Keratinocyte (primary cell): ENCODE data around the gene CGB5. TPM values are rescaled to one million over a fixed set of nuclear protein-coding genes. Genes with fewer than 3 reads are reported as not detected.
"Not testable (repeated sequence)": the region's sequence is repeated elsewhere in the genome, so short reads cannot be mapped to it uniquely, and the experiment has no call there.

ENCODE experiments used
- DNase-seq: peaks from one replicate; pipeline ENCODE4 v3.0.0-alpha.2; 2011; ENCODE audit warnings: low read depth, missing footprints, low spot score
- FAIRE-seq: peaks from 2 replicates; lab custom pipeline; 2011; peaks lifted over from hg19 to GRCh38; lab: Jason Lieb, UNC
- H2AFZ ChIP-seq: 2 replicates; pipeline ENCODE4 v1.6.0; 2012; ENCODE audit warnings: low read length, control low read depth, inconsistent platforms; ENCODE audit not compliant: control insufficient read depth
- H3K27ac ChIP-seq: 2 replicates; pipeline ENCODE4 v1.5.1; 2011; ENCODE audit warnings: low read length; ENCODE audit not compliant: control insufficient read depth, insufficient read depth
- H3K27me3 ChIP-seq: 3 replicates; pipeline ENCODE4 v1.6.0; 2011; ENCODE audit warnings: low read length; ENCODE audit not compliant: control insufficient read depth, insufficient read depth; ENCODE audit errors: extremely low read depth
- H3K36me3 ChIP-seq, 2 experiments: 2 replicates in 1 of 2; 3 replicates in 1 of 2; pipeline ENCODE4 v1.5.1; 2011; ENCODE audit warnings: low read length in 2 of 2, mild to moderate bottlenecking in 1 of 2; ENCODE audit not compliant: control insufficient read depth in 2 of 2, insufficient read depth in 2 of 2; ENCODE audit errors: extremely low read depth in 1 of 2
- H3K4me1 ChIP-seq: 3 replicates; pipeline ENCODE4 v1.5.1; 2011; ENCODE audit warnings: low read length; ENCODE audit not compliant: control insufficient read depth, insufficient read depth; ENCODE audit errors: extremely low read depth
- H3K4me2 ChIP-seq: 3 replicates; pipeline ENCODE4 v1.6.0; 2011; ENCODE audit warnings: low read depth, low read length; ENCODE audit not compliant: control insufficient read depth, insufficient read depth; ENCODE audit errors: extremely low read depth
- H3K4me3 ChIP-seq, 3 experiments: fragments of 200-600 bp in 1 of 3; sonication (generic) in 1 of 3; 2 replicates in 2 of 3; 3 replicates in 1 of 3; pipeline ENCODE4 v1.5.1; 2011 to 2016; ENCODE audit warnings: low read length in 3 of 3, mild to moderate bottlenecking in 3 of 3, control low read depth in 2 of 3, inconsistent platforms in 1 of 3, low read depth in 1 of 3, mixed read lengths in 1 of 3, mixed run types in 1 of 3, moderate library complexity in 1 of 3; ENCODE audit not compliant: control insufficient read depth in 2 of 3, insufficient read depth in 2 of 3; ENCODE audit errors: extremely low read depth in 1 of 3
- H3K79me2 ChIP-seq: 2 replicates; pipeline ENCODE4 v1.6.0; 2012; ENCODE audit warnings: low read length; ENCODE audit not compliant: control insufficient read depth, insufficient read depth
- H3K9ac ChIP-seq: 3 replicates; pipeline ENCODE4 v1.6.0; 2011; ENCODE audit warnings: low read length; ENCODE audit not compliant: control insufficient read depth, insufficient read depth; ENCODE audit errors: extremely low read depth
- H3K9me1 ChIP-seq: 3 replicates; pipeline ENCODE4 v1.6.0; 2011; ENCODE audit warnings: low read length; ENCODE audit not compliant: control insufficient read depth, insufficient read depth; ENCODE audit errors: extremely low read depth
- H3K9me3 ChIP-seq: 2 replicates; pipeline ENCODE4 v1.5.1; 2012; ENCODE audit warnings: low read depth, low read length; ENCODE audit not compliant: control insufficient read depth
- H4K20me1 ChIP-seq: 3 replicates; pipeline ENCODE4 v1.6.0; 2011; ENCODE audit warnings: low read length; ENCODE audit not compliant: control insufficient read depth, insufficient read depth; ENCODE audit errors: extremely low read depth
- dilution Hi-C: fragments of 300-500 bp; cut with MboI; formaldehyde crosslinking; loops from one replicate; pipeline ENCODE4 v1.7.0; 2020; ENCODE audit warnings: low sequenced_read_pairs; ENCODE audit not compliant: extremely low pct_ligation_motif_present
- polyA plus RNA-seq, 5 experiments: library from polyadenylated mRNA; depleted of rRNA in 3 of 5; stranded (reverse) in 3 of 5; stranded (forward) in 1 of 5; unstranded in 1 of 5; fragments of >200 nt; gene quantifications; 1 replicate in 1 of 5; 2 replicates in 3 of 5; 3 replicates in 1 of 5; pipeline versions ENCODE4 v1.2.1 to v1.2.3, GENCODE V29; 2011 to 2012; ENCODE audit warnings: missing spikeins in 2 of 5, low read depth in 1 of 5, low replicate concordance in 1 of 5

CGB5 gene
- polyA plus RNA-seq, 1 donor (not counting 4 experiments of a cell fraction or from before 2014, with no cell fraction given) = 0.21 TPM

DNA sequence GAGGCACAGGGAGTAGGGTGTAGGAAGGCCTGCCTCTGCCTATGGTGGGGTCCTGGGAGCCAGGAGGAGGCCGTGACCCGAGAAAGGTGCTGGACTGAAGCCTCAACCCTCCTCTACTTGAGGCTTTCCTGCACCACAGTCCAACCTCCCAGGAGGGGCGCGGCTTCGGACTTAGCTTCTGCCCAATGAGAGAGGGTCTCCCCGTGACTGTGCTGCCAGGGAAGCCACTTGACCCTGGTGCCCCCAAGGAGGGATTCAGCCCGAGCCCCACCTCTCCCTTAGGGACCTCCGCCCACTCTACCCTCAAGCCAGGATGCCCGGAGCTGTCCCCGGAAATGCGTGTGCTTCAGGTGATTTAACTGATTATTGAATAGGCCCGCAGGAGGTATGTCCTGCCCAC, 5.4 kb downstream of the CGB5 start, which contains the start of gene CGB8:
Gene CGB8 (minus strand): TSS at position 101 of the 400 bp plus-strand sequence. CDS start 372 bp downstream, outside the sequence.
- H3K27me3 ChIP-seq = not testable (repeated sequence)

GRCh38 chr19:49049834-49050233, 6.2 kb downstream of the CGB5 start:
- H3K9me3 ChIP-seq, H2AFZ ChIP-seq, H3K27ac ChIP-seq, H3K79me2 ChIP-seq, H3K36me3 ChIP-seq, FAIRE-seq, H3K9me1 ChIP-seq, H3K4me2 ChIP-seq, dilution Hi-C loops, H3K4me3 ChIP-seq, H3K9ac ChIP-seq, H4K20me1 ChIP-seq, H3K27me3 ChIP-seq, DNase-seq, H3K4me1 ChIP-seq: not testable (repeated sequence)

More for the DNA sequence above, 5.4 kb downstream of the CGB5 start, which contains the start of gene CGB8:
- dilution Hi-C loops, H3K9ac ChIP-seq, H3K27ac ChIP-seq, DNase-seq, H3K9me1 ChIP-seq, H2AFZ ChIP-seq, H3K79me2 ChIP-seq, H3K36me3 ChIP-seq, H4K20me1 ChIP-seq, H3K4me1 ChIP-seq, H3K4me2 ChIP-seq, H3K9me3 ChIP-seq, H3K4me3 ChIP-seq, FAIRE-seq: not testable (repeated sequence)

- not testable (repeated sequence) for H3K4me2 ChIP-seq, H3K9ac ChIP-seq
- peak; percentile 20 for FAIRE-seq
These were observed 6.9 kb downstream of the CGB5 start for GRCh38 chr19:49050376-49051033.

More at GRCh38 chr19:49050376-49051033, 6.9 kb downstream of the CGB5 start:
- H3K27ac ChIP-seq, H3K79me2 ChIP-seq, H3K27me3 ChIP-seq, H3K4me3 ChIP-seq, H3K36me3 ChIP-seq, H2AFZ ChIP-seq, DNase-seq, dilution Hi-C loops, H3K9me1 ChIP-seq, H4K20me1 ChIP-seq, H3K4me1 ChIP-seq, H3K9me3 ChIP-seq: not testable (repeated sequence)
